Measurements from ENCODE around the gene LPP.

DNA sequence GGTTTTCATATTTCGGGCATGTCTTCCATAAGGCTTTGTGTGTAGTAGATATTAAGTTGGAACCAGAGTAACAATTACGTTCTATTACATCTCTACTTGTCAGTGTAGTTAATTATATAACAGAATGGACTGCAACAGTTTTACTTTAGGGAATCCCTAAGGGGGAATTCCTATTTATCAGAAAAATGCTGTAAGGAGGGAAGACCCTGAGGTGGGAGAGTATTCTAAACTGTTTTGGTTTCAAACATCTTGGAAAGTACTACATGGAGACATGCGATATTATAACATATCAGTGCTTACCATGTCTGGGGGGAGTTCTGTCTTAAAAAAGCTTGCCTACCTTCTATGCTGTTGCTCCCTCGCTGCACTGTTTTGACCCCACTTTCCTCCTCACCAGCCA is 238.1 kb downstream of the LPP start:
- TF ChIP-seq, protein P1, sequence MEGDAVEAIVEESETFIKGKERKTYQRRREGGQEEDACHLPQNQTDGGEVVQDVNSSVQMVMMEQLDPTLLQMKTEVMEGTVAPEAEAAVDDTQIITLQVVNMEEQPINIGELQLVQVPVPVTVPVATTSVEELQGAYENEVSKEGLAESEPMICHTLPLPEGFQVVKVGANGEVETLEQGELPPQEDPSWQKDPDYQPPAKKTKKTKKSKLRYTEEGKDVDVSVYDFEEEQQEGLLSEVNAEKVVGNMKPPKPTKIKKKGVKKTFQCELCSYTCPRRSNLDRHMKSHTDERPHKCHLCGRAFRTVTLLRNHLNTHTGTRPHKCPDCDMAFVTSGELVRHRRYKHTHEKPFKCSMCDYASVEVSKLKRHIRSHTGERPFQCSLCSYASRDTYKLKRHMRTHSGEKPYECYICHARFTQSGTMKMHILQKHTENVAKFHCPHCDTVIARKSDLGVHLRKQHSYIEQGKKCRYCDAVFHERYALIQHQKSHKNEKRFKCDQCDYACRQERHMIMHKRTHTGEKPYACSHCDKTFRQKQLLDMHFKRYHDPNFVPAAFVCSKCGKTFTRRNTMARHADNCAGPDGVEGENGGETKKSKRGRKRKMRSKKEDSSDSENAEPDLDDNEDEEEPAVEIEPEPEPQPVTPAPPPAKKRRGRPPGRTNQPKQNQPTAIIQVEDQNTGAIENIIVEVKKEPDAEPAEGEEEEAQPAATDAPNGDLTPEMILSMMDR (IDR thresholded peaks at IDR 0.05) = no peak
- TF ChIP-seq ZFX (IDR thresholded peaks at IDR 0.05; ENCODE audit: borderline replicate concordance) = no peak

Data from 22Rv1 (cell line).